HAP-1 (cell line): ENCODE data around the gene DSE.

Source experiments
- DNase-seq, 2 experiments: peaks; one replicate each; pipeline ENCODE4 v3.0.0-alpha.2; 2016 to 2020; ENCODE audit warnings: low spot score in 2 of 2
- H3K27me3 ChIP-seq: fragments of 250-450 bp; sonication (Bioruptor Pico); 2 replicates; pipeline ENCODE4 v1.5.1; 2020; ENCODE audit warnings: low read depth, mild to moderate bottlenecking, moderate library complexity
- H3K36me3 ChIP-seq: fragments of 250-450 bp; sonication (Bioruptor Pico); replicated peaks from 2 replicates; pipeline ENCODE4 v1.5.1; 2020; ENCODE audit warnings: mild to moderate bottlenecking
- H3K4me1 ChIP-seq: fragments of 250-450 bp; sonication (Bioruptor Pico); 2 replicates; pipeline ENCODE4 v1.5.1; 2020; ENCODE audit warnings: mild to moderate bottlenecking
- H3K4me3 ChIP-seq: fragments of 250-450 bp; sonication (Bioruptor Pico); 2 replicates; pipeline ENCODE4 v1.5.1; 2020; ENCODE audit warnings: mild to moderate bottlenecking, moderate library complexity
- H3K9me3 ChIP-seq: fragments of 250-450 bp; sonication (Bioruptor Pico); 2 replicates; pipeline ENCODE4 v1.5.1; 2020; ENCODE audit warnings: mild to moderate bottlenecking, moderate library complexity
- in situ Hi-C: fragments of 300-500 bp; cut with MboI; formaldehyde crosslinking; loops from 3 replicates; pipeline ENCODE4 v1.14.3; 2020; ENCODE audit warnings: low sequenced_read_pairs, inconsistent platforms, mixed read lengths

The DSE gene

DNA sequence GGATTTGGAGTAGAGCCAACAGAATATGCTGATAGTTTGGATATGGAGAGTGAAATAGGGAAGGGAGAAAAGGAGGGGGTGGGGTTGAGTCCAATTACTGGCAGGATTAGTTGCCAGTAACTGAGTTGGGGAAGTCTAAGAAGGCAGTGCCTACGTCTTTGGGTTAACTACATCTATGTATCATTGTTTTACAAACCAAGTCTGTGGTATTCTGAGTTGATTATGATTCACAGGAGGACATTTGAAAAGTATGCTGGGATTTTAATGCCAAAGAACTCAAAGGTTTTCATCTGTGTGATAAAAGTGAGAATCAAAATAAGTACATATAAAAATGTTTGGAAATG lies 14.7 kb downstream of the DSE start:
- no peaks in the 10 kb centered on the region for H3K4me1 ChIP-seq
- H3K36me3 ChIP-seq = no peaks in the 10 kb centered on the region
- DNase-seq = no peak
- no peak overlapping the region for H3K4me3 ChIP-seq
- H3K27me3 ChIP-seq = no peaks in the 10 kb centered on the region
- in situ Hi-C loops = no loop called here
- H3K9me3 ChIP-seq = no peaks in the 10 kb centered on the region

DNA sequence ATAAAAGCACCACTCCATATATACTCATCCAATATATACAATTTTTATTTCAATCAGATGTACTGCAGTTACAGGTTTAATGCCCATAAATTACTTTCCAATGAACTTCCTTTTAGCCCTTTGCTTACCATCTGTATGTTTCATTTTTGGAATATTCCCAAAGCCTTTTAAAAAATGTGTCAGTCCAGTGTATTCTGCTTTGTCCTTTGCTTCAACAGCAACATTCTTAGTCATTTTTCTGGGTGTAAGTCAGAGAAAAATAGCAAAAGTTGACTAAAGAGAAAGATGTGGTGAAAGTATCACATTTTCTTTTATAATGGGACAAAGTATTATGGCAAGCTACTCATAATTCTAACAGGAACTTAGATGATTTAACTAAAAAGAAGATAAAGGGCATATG lies 15.2 kb downstream of the DSE start:
- DNase-seq = no peak
- Histone ChIP-seq H3K4me1 (no peaks in the 10 kb centered on the region), H3K9me3 (no peaks in the 10 kb centered on the region), H3K27me3 (no peaks in the 10 kb centered on the region), H3K36me3 (no peaks in the 10 kb centered on the region), H3K4me3 (no peak overlapping the region)
- in situ Hi-C loops = no loop called here

DNA sequence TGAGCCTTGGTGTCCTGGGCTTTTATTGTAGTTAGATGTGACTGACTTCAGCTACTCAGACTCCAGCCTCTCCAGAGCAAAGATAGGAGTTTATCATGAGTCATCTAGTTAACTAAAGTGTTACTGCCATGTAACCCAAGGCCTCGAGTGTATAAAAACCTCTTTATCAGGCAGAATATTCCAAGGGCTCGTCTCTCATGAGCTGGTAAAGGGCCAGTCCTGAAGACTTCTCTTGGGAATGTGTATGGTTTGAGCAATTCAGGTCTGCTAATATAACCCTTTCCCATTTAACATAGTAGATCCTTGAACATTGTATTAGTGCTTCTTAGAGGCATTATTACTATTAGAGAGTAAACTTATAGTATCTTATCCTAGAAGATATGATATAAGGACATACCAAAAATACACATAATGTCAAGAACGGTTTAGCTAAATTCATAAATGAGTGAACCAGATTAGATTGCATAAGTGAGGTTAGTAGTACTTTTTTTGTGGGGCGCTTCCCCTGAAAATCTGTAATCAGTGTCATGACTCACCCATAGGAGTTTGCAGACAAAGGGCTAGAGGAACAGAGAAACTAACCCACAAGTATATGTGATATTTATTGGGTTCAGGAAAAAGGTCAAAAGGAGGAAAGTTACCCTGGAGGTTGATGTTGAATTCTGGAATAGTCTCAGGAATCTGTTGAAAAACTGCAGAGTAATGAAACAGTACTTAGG lies 16.0 kb downstream of the DSE start:
- Histone ChIP-seq H3K27me3 (no peaks in the 10 kb centered on the region), H3K9me3 (no peaks in the 10 kb centered on the region), H3K36me3 (no peaks in the 10 kb centered on the region), H3K4me1 (no peaks in the 10 kb centered on the region), H3K4me3 (no peak overlapping the region)
- in situ Hi-C loops = no loop called here
- DNase-seq = no peak

DNA sequence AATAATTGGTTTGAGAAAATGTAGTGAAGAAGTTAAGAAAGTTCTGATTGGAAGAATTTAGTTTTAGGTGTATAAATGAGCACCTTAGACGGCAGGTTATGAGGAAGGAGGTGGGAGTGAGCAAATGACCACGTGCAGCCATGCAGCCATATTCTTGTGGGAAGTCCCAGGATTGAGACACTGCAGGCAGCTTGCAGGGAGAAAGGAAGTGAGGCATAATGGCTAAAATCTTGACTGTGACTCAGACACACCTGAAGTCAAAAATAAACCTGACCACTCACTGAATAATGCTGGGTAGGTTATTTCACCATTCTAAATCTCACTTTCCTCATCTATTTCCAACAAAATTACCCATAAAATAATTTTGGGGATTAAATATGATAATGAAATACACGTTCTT lies 16.6 kb downstream of the DSE start:
- no peak for DNase-seq
- Histone ChIP-seq H3K27me3 (no peaks in the 10 kb centered on the region), H3K4me3 (no peak overlapping the region), H3K4me1 (no peaks in the 10 kb centered on the region), H3K9me3 (no peaks in the 10 kb centered on the region), H3K36me3 (no peaks in the 10 kb centered on the region)
- in situ Hi-C loops = no loop called here

DNA sequence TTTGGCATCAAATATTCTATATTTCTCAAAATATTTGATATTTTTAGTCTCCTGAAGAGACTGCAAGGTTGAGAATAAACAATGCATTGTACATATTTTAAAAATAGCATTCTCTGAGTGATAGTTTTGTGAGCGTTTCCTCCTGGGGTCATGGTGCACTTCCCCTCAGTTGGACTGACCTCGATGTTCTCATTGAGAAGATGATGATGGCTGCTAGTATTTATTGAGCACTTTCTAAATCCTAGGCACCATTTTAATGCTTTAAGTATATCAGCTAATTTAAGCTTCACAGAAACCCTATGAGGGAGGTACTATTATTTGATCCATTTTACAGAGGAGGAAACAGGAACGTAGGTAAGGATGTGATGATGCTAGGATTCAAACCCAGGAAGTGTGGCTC lies 18.2 kb downstream of the DSE start:
- Histone ChIP-seq H3K4me1 (no peaks in the 10 kb centered on the region), H3K4me3 (no peak overlapping the region), H3K9me3 (no peaks in the 10 kb centered on the region), H3K36me3 (no peaks in the 10 kb centered on the region), H3K27me3 (no peaks in the 10 kb centered on the region)
- in situ Hi-C loops = no loop called here
- no peak for DNase-seq

DNA sequence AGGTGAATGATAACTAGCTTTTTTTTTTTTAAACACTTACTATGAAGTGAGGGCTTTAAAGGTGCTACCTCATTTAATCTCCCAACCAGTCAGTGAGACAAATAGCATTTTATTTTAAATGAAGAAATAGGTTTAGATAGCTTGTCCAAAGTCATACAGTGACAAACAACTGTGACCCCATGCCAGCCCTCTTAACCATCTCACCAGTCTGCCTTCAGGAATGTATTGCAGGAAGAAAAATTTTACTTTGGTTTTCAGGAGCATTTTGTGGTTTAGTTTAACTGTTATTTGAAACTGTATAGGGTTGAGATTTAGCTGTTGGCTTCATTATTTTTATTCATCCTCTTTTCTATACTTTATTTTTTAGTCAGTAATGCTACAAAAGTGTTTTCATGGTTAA lies 18.6 kb downstream of the DSE start:
- Histone ChIP-seq H3K36me3 (no peaks in the 10 kb centered on the region), H3K4me1 (no peaks in the 10 kb centered on the region), H3K9me3 (no peaks in the 10 kb centered on the region), H3K4me3 (no peak overlapping the region), H3K27me3 (no peaks in the 10 kb centered on the region)
- DNase-seq = no peak
- in situ Hi-C loops = no loop called here

DNA sequence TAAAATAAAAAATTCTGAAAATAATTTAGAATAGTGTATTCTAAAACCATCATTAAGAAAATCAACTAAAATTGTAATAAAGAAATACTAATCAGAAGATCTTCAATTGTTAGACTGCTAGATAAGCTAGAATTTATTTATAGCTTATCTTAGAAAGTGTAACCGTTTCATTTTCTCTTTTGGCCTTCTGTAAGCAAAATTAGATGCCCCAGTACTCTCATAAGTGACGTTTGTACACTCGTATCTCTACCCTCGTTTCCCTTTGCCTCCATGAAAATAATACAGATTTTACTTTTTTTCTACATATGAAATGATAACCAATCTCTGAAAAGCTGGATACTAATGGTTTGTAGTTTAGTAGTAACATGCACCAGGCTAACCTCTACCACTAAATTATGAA lies 19.8 kb downstream of the DSE start:
- no peak overlapping the region for H3K4me3 ChIP-seq
- no peaks in the 10 kb centered on the region for H3K4me1 ChIP-seq
- H3K9me3 ChIP-seq = no peaks in the 10 kb centered on the region
- H3K36me3 ChIP-seq = no peaks in the 10 kb centered on the region
- in situ Hi-C loops = no loop called here
- no peaks in the 10 kb centered on the region for H3K27me3 ChIP-seq
- DNase-seq = no peak

DNA sequence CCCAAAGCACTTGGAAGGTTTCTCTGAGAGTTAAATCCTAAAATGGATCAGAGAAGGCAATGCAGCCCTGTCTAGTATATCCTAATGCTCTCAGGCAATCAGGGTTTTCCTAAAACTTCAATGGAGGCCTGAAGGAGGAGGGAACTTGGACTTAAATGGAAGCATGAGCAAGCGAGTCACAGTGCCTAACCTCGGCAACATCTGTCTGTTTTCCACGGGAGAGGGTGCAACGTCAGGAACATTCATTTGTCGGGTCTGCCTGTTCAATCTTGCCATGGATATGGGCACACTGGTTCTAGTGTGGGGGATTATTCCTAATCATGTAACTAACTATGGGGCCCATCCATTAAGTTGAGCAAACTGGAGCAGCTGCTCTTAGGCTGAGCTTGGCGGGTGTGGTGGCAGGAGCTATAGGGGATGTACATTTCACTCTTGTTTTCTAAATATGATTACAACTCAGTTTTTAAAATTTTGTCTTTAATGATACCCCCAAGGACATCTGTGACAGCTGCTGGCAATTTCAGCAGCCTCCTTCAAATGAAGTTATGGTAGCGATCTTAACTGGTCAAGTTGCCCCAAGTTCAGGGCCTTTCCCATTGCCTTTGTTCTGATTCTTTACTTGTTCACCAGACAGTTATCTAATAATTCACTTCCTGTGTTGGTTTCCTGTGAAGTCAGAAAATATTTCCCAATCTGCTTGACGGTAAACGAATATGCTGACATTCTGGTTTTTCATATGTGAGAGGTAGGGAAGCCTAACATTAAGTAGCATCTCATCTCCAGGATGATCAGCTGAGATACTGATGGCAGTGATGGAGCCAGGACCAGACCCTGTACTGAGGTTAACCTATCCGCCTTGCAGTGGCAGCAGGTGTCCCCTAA lies 21.6 kb downstream of the DSE start:
- H3K36me3 ChIP-seq = no peaks in the 10 kb centered on the region
- H3K4me1 ChIP-seq = no peaks in the 10 kb centered on the region
- H3K9me3 ChIP-seq = no peaks in the 10 kb centered on the region
- no peak for DNase-seq
- no peak overlapping the region for H3K4me3 ChIP-seq
- H3K27me3 ChIP-seq = no peaks in the 10 kb centered on the region
- in situ Hi-C loops = no loop called here

DNA sequence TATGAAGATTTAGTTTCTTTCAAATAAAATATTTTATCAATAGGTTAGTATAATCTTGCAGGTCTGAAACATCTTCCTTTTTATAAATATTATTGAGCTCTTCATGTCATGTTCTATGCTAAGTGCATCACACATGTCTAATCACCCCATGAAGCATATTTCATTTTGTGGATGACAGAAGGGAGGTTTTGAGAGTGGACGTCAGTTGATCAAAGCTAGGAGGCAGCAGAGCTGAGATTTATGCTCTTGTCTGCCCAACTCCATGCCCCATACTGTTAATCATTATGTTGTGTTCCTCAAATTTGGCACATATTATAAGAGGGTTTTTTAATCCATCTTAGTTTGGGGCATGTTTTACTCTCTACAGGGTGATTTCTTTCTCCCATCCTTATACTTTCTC lies 22.7 kb downstream of the DSE start:
- no peaks in the 10 kb centered on the region for H3K27me3 ChIP-seq
- no peak overlapping the region for H3K4me3 ChIP-seq
- no peaks in the 10 kb centered on the region for H3K9me3 ChIP-seq
- H3K36me3 ChIP-seq = no peaks in the 10 kb centered on the region
- no peak for DNase-seq
- peaks cover 7% of the 10 kb centered on the region for H3K4me1 ChIP-seq
- in situ Hi-C loops = no loop called here

DNA sequence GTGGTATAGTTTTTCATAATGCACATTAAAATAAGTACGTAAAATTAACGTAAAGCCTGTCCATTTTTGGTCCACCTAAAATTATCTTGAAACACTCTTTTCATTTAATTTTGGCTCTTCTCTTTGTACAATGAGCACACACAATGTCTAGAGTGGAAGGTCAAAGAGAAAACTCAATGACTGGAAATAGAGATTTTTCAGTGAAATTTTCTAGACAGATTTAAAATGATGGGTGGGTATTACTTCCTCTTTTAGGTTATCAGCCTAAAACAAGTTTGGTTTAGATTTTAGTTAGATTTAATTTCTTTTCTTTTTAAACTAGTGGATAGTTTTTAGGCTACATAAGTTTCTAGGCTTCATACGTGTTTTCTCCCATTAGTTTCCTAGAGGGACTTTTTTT lies 24.9 kb downstream of the DSE start:
- H3K27me3 ChIP-seq = no peaks in the 10 kb centered on the region
- no peak for DNase-seq
- H3K4me3 ChIP-seq = no peak overlapping the region
- peaks cover 13% of the 10 kb centered on the region for H3K4me1 ChIP-seq
- no peaks in the 10 kb centered on the region for H3K36me3 ChIP-seq
- in situ Hi-C loops = no loop called here
- H3K9me3 ChIP-seq = no peaks in the 10 kb centered on the region

DNA sequence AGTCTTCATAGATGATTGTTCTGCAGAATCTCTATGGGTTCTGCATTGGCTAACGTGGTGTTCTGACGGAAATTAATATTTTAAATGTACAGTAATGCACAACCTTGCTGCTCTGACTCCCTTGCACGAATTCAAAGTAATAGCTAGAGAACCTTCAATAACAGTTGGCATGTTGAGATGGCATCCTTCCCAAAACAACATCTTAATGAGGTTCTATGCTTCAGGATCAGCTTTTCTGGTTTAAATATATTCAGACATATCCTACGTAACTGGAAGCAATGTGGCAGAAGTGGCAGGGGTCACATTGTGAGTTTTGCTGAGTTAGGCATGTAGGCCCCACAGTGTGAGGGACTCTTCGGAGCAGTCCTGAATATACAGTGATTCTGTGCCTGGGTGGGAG lies 25.7 kb downstream of the DSE start:
- no peaks in the 10 kb centered on the region for H3K9me3 ChIP-seq
- DNase-seq = no peak
- H3K4me1 ChIP-seq = peaks cover 17% of the 10 kb centered on the region
- in situ Hi-C loops = no loop called here
- H3K4me3 ChIP-seq = no peak overlapping the region
- H3K36me3 ChIP-seq = no peaks in the 10 kb centered on the region
- H3K27me3 ChIP-seq = no peaks in the 10 kb centered on the region

DNA sequence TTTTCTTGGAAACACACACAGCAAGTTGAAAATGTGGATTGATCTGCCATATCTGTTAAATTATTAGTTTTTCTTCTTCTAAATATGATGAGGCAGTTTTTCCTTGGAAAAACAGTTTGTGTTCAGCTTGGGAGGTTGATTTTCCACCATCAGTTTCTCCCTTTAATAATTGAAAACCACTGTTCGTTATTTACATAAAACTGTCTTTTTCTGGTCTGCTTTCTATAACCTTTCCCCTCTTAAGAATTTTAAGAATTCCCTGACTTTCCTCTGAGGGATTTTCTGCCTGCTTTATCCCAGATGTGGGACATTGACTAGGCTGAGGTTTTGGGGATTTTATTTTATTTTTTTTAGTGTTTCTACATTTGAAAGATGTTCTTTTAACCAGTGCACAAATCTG lies 27.2 kb downstream of the DSE start:
- DNase-seq = no peak
- Histone ChIP-seq H3K36me3 (no peaks in the 10 kb centered on the region), H3K9me3 (no peaks in the 10 kb centered on the region), H3K4me1 (peaks cover 17% of the 10 kb centered on the region), H3K4me3 (no peak overlapping the region), H3K27me3 (no peaks in the 10 kb centered on the region)
- in situ Hi-C loops = no loop called here

DNA sequence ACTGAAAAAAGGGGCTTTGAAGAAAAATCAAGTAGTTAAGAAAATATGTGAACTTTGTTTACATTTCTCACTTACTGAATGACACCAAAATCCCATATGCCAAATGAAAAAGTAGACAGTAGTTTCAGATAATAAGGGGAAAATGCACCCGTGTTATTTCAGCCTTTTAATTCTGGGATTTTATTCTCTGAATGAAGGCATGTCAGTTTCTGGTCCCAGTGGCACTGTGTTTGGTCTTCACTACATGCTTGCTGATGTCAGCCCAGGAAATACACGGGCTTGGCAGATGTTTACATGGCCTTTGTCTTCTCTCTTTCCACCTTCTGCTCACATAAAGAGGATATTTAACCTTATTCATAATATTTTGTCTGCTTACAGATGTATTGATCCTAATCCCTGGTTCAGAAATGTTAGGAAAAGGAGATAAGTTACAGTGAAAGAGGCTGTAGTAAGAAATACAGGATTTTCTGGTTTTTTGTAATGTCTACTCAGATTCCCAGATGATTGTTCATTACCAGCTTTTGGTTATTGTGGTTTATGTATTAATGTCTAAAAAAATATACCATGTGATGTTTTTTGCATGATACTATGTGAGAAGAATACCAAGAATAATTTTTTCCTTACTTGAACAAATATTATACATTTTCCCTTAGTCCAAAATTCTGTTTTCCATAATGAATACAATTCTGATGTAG lies 27.7 kb downstream of the DSE start:
- peaks cover 17% of the 10 kb centered on the region for H3K4me1 ChIP-seq
- DNase-seq = no peak
- H3K9me3 ChIP-seq = no peaks in the 10 kb centered on the region
- H3K4me3 ChIP-seq = no peak overlapping the region
- in situ Hi-C loops = no loop called here
- no peaks in the 10 kb centered on the region for H3K27me3 ChIP-seq
- no peaks in the 10 kb centered on the region for H3K36me3 ChIP-seq

DNA sequence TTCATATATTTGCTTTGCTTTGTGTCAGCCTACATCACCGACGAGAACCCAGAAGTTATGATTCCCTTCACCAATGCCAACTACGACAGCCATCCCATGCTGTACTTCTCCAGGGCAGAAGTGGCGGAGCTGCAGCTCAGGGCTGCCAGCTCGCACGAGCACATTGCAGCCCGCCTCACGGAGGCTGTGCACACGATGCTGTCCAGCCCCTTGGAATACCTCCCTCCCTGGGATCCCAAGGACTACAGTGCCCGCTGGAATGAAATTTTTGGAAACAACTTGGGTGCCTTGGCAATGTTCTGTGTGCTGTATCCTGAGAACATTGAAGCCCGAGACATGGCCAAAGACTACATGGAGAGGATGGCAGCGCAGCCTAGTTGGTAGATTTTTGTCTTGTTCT lies 28.5 kb downstream of the DSE start:
- peaks cover 17% of the 10 kb centered on the region for H3K4me1 ChIP-seq

More for the DNA sequence above, 28.5 kb downstream of the DSE start:
- no peak overlapping the region for H3K4me3 ChIP-seq
- in situ Hi-C loops = no loop called here
- H3K9me3 ChIP-seq = no peaks in the 10 kb centered on the region
- H3K36me3 ChIP-seq = no peaks in the 10 kb centered on the region
- no peak for DNase-seq
- H3K27me3 ChIP-seq = no peaks in the 10 kb centered on the region
